IPS-NIHi7 (cell line): Measurements from ENCODE around the gene SSR2.
"Not testable (repeated sequence)": the region's sequence is repeated elsewhere in the genome, so short reads cannot be mapped to it uniquely, and the experiment has no call there.

Experiments
- DNase-seq: peaks from one replicate; pipeline ENCODE4 v3.0.0; 2012; ENCODE audit warnings: mixed read lengths; ENCODE audit errors: extremely low spot score

Gene SSR2

DNA sequence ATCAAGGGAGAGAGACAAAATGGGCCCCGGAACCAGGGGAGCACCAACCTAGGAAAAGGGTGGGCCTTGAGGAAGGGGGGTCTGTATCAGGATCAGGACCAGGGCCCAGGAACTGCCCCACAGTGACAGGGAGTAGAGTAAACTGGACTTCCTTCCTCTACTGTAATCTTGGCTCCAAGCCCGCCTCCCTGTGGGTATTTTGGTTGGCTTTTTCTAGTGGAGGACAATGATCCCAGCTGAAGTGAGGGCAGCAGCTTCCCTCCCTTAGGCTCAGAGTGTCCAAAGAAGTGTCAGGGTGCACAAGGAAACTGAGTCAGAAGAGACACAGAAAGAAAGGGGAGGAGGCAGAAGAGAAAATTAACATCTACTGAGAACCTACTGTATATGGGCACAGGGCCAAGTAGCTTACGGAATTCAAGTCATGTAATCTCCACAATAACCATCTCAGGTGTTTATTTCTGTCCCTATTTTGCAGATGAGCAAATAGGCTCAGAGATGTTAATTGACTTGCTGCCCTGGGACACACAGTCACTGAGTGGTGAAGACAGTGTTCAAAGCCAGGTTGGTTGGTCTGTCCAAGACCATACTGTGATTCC lies 28.0 kb upstream of the SSR2 start:
- no peak for DNase-seq

GRCh38 chr1:156045076-156045475 lies 24.3 kb upstream of the SSR2 start:
- DNase-seq, result no peak

GRCh38 chr1:156042828-156043227 lies 22.1 kb upstream of the SSR2 start:
- DNase-seq, result no peak

DNA sequence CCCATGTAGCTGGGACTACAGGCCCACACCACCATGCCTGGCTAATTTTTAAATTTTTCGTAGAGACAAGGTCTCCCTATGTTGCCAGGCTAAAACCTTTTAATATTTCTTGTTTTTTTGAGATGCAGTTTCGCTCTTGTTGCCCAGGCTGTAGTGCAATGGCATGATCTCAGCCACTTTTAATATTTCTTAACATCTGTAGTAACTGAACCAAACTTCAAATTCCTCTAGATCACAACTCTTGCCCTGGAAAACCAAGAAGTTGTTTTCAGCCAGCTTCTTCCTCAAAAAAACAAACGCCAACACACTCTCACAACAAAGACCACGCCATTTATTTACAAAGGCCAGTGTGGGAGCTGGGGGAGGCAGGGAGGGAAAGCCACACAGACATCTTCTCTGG lies 14.2 kb upstream of the SSR2 start:
- not testable (repeated sequence) for DNase-seq

GRCh38 chr1:156033011-156033410 lies 12.3 kb upstream of the SSR2 start:
- DNase-seq, result no peak

DNA sequence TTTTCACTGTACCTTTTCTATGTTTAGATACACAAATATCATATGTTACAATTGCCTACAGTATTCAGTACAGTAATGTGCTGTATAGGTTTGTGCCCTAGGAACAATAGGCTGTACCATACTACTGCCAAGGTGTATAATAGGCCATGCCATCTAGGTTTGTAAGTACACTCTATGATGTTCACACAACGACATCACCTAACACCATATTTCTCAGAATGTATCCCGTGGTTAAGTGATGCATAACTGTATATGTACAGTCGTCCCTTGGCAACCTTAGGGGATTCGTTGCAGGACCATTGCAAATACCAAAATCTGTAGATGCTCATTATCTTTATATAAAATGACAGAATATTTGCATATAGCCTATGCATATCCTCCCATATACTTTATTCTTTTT lies 5.8 kb upstream of the SSR2 start:
- no peak for DNase-seq

DNA sequence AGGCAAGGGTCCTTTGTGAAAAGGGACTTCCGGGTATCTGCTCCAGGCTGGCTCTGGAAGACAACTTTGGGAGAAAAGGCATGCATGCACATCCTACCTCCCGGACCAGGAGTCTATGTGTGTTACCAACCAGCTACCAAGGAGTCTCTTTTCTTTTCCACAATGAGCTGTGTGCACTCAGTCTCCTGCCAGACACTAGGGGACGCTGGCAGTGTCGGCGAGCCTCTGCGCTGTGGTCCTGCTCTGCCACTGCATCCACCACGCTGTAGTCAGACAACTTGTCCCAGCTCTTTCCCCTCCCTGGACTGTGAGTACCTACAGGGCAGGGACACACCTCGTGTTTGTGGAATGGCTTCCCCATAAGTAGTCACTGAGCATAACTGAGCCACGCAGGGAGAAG lies 5.1 kb upstream of the SSR2 start:
- DNase-seq, result peak; percentile 92

GRCh38 chr1:156024801-156025200 lies 4.0 kb upstream of the SSR2 start:
- no peak for DNase-seq

DNA sequence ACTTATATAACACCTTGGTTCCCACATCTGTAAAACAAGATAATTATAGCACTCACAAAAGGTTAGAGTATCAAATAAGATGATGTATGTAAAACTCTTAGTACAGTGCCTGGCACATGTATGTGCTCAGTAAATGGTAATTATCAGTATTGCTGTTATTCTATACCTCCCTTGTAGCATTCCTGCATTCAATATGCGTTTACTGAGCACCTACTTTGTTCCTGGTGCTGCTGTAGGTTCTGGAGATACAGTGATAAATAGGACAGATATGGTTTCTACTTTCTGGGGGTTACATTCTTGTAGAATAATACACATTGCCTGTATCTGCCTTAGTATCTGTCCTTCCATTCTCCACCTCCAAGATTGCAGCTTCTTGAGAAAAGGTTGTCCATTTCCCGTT lies 1.2 kb upstream of the SSR2 start:
- no peak for DNase-seq

DNA sequence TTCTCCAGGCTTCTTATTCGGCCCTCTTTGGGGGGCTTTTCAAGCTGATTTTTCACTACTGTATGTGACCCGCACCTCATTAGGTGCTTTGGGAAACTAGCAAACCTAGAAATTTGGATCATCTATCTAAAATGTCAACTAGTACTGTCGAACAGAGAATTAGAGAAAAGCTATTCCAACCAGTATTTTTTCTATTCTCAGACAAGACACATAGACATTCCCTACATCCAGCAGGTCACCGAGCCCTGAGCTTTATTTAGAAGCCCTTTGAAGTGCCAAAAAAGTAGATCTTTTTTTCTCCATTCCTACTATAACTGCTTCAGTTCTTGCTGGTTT lies 310 bp upstream of the SSR2 start:
- no peak for DNase-seq

GRCh38 chr1:156019946-156020292 lies 832 bp downstream of the SSR2 start:
- DNase-seq, result no peak

- peak; percentile 45 for DNase-seq
These were observed 5.9 kb downstream of the SSR2 start for GRCh38 chr1:156014829-156015228.

DNA sequence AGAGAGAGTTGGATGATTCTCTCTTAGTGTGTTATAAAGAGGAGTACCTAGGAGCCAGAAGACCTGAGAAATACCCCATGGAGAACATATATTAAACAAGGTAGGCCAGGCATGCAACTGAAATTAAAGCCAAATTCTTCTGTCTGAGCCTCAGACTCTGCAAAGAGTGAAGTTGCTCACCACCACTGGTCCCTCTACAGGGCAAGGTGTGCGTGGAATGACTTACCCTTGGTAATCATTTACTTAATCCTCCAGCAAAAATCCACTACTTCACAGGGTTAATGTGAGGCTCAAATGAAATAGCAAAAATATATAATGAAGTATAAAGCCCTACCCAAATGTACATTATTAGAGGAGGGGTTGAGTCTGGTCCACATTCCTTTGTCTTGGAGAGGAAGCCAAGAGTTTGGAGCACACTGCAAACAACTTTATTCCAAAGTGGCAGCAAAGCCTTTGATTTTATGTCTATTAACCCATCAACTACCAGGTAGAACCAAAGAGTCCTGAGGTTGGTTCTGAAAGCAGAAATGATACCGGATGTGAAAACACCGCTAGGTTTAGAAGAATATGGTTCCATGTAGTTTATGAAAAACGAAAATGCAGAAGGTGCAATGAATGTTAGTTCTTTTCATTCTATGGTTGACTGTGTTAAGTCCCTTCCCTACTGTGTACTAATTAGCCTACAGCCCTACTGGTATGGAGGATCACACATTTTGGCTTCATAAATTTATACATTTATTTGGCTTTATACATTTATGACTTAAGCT lies 8.5 kb downstream of the SSR2 start:
- DNase-seq, result no peak

DNA sequence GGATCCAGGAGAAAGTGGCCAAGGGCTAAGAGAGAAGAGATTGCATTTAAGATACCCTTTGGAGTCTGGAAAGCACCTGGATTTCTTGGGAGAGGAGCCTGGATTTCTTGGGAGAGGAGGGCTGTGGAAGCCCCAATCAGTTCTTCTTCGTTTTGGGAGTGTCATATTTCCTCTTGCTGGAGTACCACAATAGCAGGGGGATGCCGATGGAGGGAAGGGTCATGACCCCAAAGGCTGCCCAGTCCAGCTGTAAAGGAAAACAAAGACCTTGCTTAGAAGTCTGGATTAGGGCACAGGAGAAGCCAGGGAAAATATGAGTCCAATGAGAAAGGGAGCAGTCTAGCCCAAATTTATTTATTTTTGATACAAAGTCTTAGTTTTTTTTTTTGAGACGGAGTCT lies 11.3 kb downstream of the SSR2 start:
- DNase-seq, result no peak

DNA sequence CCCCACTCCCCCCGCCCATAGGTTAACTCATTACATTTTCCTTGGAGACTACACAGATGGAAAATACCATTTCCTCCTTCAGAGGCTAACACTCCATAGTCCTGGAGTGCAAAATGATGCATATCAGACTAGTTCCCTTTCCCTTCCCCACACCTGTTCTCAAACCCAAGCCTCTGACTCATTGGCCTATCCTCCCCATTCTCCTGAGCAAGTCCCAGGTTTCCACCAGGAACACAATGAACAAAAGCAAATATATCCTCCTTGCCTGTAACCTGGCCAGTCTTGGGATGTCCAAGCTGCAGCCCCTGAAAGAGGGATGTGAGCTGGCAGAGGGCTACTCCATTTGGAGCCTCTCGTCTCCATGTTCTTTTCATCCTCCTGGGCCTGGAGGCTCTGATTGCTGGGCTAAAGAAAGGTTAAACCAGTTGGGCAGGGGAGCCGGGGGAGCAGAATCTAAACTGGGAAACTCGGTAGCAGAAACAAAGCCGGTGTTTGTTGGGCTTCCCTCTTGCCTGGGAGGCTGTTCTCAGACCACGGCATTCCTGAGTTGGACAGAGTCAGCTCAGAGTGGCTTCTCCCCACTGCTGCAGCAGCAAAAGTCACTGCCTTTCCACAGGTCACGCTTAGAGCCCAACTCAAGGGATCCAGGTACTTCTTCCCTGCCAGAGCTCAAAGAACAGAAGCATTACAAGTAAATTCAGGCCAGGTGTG lies 13.9 kb downstream of the SSR2 start:
- DNase-seq, result no peak

GRCh38 chr1:156004843-156005584 lies 15.7 kb downstream of the SSR2 start:
- DNase-seq, result no peak

GRCh38 chr1:156003923-156004188 lies 16.9 kb downstream of the SSR2 start:
- no peak for DNase-seq

- DNase-seq, result no peak
These were observed 18.4 kb downstream of the SSR2 start for GRCh38 chr1:156002188-156002911.

DNA sequence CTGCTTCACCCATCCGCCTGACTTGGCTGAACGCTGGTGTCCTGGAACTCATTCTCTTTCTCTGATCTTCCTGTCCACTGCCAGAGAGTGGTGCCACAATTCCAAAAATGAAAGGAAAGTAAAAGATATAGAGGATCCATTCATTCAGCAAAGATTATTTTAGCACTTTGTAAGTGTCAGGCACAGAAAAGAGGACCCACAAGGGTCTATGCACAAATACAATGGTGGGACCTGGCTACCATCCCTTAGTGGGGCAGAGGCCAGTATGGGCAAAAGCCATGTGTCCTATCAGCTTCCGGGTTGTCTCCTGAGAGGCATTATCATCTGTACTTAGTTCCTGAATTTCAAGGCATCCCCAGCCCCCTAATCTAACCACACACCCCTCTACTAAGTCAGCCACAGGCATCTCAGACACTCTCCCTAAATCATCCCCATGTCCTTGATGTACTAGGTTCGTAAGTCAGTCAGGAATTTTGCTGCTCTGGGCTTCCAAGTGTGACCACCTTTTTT lies 19.0 kb downstream of the SSR2 start:
- DNase-seq, result no peak

DNA sequence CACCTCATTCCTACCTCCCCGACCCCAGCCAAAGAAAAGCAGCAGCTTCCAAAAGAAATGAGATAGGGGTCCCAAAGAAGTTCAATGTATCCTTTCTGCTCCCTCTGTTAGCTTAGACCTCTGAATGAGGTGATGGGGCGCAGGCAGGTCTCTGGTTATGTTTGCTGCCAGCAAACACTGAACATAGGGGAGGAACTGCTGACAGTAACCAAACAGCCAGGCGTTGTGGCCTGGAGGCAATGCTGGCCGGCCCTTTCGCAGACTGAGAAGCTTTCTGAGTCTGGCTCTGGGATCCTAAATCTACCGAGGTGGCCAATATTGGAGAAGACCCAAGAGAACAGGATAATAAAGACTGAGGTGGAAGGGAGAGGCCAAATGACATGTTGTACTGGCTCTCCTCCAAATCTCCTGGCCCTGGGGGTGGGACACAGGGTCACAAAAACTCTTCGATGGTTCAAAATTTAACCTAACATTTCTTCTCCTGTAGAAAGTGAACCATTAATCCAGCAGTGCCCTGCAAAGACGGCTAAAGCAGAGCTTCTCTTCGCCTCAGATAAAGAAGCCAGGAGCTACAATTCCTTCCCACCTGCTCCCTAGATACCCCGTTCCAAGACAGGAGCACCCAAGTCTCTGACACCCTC lies 19.6 kb downstream of the SSR2 start:
- DNase-seq, result no peak

GRCh38 chr1:155999964-156000363 lies 20.8 kb downstream of the SSR2 start:
- DNase-seq, result no peak

DNA sequence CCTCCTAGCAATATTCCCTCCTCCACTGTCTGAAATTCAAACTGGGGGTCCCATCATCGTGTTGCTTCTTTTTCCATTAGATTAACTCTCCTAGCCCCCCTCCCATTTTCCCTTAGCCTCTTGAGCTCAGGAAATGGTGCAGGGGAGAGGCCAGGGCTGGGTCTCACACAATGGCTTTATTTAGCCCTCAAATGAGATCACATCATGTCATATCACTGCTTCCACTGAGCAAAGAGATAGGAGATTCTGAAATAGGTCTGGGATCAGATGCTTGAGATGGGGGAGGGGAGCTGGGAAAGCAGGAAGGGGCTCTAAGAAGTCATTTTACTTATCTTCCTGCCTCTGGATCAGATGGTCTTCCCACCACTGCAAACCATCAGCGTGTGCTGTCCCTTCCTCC lies 24.6 kb downstream of the SSR2 start:
- no peak for DNase-seq
